PC-9 (cell line): ENCODE data around the gene EFCAB9.

Experiments
- CTCF ChIP-seq: fragments of 200-600 bp; sonication (generic); conservative IDR thresholded peaks from 2 replicates; pipeline ENCODE4 v1.6.1; 2017; ENCODE audit warnings: mixed run types, antibody characterized with exemption, mild to moderate bottlenecking, moderate library complexity
- EZH2 ChIP-seq: fragments of 200-600 bp; sonication (generic); IDR thresholded peaks from 2 replicates; pipeline ENCODE4 v1.8.0; 2017; ENCODE audit warnings: antibody characterized with exemption, low read depth

- no peak for TF ChIP-seq EZH2
- no peak for TF ChIP-seq CTCF
Measured at GRCh38 chr5:172175263-172175719, 18.7 kb upstream of the EFCAB9 start.
